HEK293 (cell line): Measurements from ENCODE around the gene GRIK4.

Source experiments
- CTCF ChIA-PET: fragments of 350-600 bp; formaldehyde crosslinking; extraction: SDS; loops from one replicate; lab custom pipeline; 2021; ENCODE audit warnings: antibody characterized with exemption; lab: Yijun Ruan, JAX
- POLR2A ChIA-PET: fragments of 300-600 bp; formaldehyde crosslinking; extraction: SDS; loops from one replicate; lab custom pipeline; 2020; ENCODE audit warnings: antibody characterized with exemption, inconsistent platforms; lab: Yijun Ruan, JAX
- H3K27ac ChIP-seq: fragments of 200-500 bp; sonication (Bioruptor generic); 2 replicates; pipeline ENCODE4 v1.5.1; 2014; ENCODE audit warnings: low read depth, low read length, control low read depth, inconsistent platforms; ENCODE audit errors: extremely low read depth
- H3K36me3 ChIP-seq, 2 experiments: fragments of 200-500 bp in 1 of 2; sonication (Bioruptor generic) in 1 of 2; 1 replicate in 1 of 2; 2 replicates in 1 of 2; pipeline ENCODE4 v1.5.1; 2014 to 2017; ENCODE audit warnings: inconsistent platforms in 2 of 2, low read length in 2 of 2; ENCODE audit not compliant: control insufficient read depth in 2 of 2, insufficient read depth in 1 of 2
- H3K4me1 ChIP-seq: fragments of 200-500 bp; sonication (Bioruptor generic); 2 replicates; pipeline ENCODE4 v1.5.1; 2014; ENCODE audit warnings: mild to moderate bottlenecking, low read length, inconsistent platforms; ENCODE audit not compliant: control insufficient read depth, insufficient read depth
- H3K4me3 ChIP-seq: 2 replicates; pipeline ENCODE4 v1.5.1; 2011; ENCODE audit warnings: low read depth, mild to moderate bottlenecking, control low read depth, low read length, moderate library complexity
- H3K9me3 ChIP-seq: fragments of 200-500 bp; sonication (Bioruptor generic); 2 replicates; pipeline ENCODE4 v1.5.1; 2014; ENCODE audit warnings: low read depth, low read length, inconsistent platforms; ENCODE audit not compliant: control insufficient read depth, insufficient read depth
- GLI4 ChIP-seq: fragments of 450-650 bp; formaldehyde crosslinking; IDR thresholded peaks from 2 replicates; pipeline ENCODE4 v1.5.1; 2016; ENCODE audit warnings: missing biosample characterization, missing genetic modification characterization
- GLIS1 ChIP-seq: fragments of 450-650 bp; formaldehyde crosslinking; IDR thresholded peaks from 2 replicates; pipeline ENCODE4 v1.5.1; 2016; ENCODE audit warnings: missing biosample characterization, missing genetic modification characterization
- PRDM4 ChIP-seq: fragments of 450-650 bp; formaldehyde crosslinking; IDR thresholded peaks from 2 replicates; pipeline ENCODE4 v1.5.1; 2017; ENCODE audit warnings: missing biosample characterization, missing genetic modification characterization
- SP2 ChIP-seq: fragments of 450-650 bp; formaldehyde crosslinking; IDR thresholded peaks from 2 replicates; pipeline ENCODE4 v1.5.1; 2016; ENCODE audit warnings: missing biosample characterization, missing genetic modification characterization
- ZEB2 ChIP-seq: fragments of 450-650 bp; formaldehyde crosslinking; IDR thresholded peaks from 2 replicates; pipeline ENCODE4 v1.5.1; 2016; ENCODE audit warnings: missing biosample characterization, missing genetic modification characterization
- ZFP41 ChIP-seq: fragments of 450-650 bp; formaldehyde crosslinking; IDR thresholded peaks from 2 replicates; pipeline ENCODE4 v1.5.1; 2016; ENCODE audit warnings: missing biosample characterization, missing genetic modification characterization, borderline replicate concordance
- ZNF169 ChIP-seq: fragments of 450-650 bp; formaldehyde crosslinking; IDR thresholded peaks from 2 replicates; pipeline ENCODE4 v1.5.1; 2016; ENCODE audit warnings: missing biosample characterization, missing genetic modification characterization
- ZNF184 ChIP-seq: fragments of 450-650 bp; IDR thresholded peaks from 2 replicates; pipeline ENCODE4 v1.5.1; 2018; ENCODE audit warnings: missing biosample characterization, mild to moderate bottlenecking, missing genetic modification characterization
- ZNF221 ChIP-seq: fragments of 450-650 bp; formaldehyde crosslinking; IDR thresholded peaks from 2 replicates; pipeline ENCODE4 v1.5.1; 2017; ENCODE audit warnings: missing biosample characterization, missing genetic modification characterization, borderline replicate concordance
- ZNF394 ChIP-seq: fragments of 450-650 bp; formaldehyde crosslinking; IDR thresholded peaks from 2 replicates; pipeline ENCODE4 v1.5.1; 2016; ENCODE audit warnings: missing biosample characterization, missing genetic modification characterization, mild to moderate bottlenecking, moderate library complexity, borderline replicate concordance
- ZNF433 ChIP-seq: fragments of 450-650 bp; formaldehyde crosslinking; IDR thresholded peaks from 2 replicates; pipeline ENCODE4 v1.5.1; 2016; ENCODE audit warnings: missing biosample characterization, missing genetic modification characterization, low read depth
- ZNF596 ChIP-seq: fragments of 450-650 bp; IDR thresholded peaks from 2 replicates; pipeline ENCODE4 v1.5.0; 2018; ENCODE audit warnings: missing biosample characterization, mild to moderate bottlenecking, missing genetic modification characterization, moderate library complexity
- ZNF701 ChIP-seq: fragments of 450-650 bp; formaldehyde crosslinking; IDR thresholded peaks from 2 replicates; pipeline ENCODE4 v1.5.1; 2016; ENCODE audit warnings: missing biosample characterization, missing genetic modification characterization
- ZSCAN30 ChIP-seq: fragments of 450-650 bp; IDR thresholded peaks from 2 replicates; pipeline ENCODE4 v1.5.1; 2018; ENCODE audit warnings: missing biosample characterization, mild to moderate bottlenecking, missing genetic modification characterization, moderate library complexity
- TF ChIP-seq, protein P1 (sequence below): fragments of 450-650 bp; formaldehyde crosslinking; IDR thresholded peaks from 2 replicates; pipeline ENCODE4 v1.5.1; 2016; ENCODE audit warnings: missing biosample characterization, missing genetic modification characterization
- TF ChIP-seq, protein P2 (sequence below): fragments of 450-650 bp; formaldehyde crosslinking; conservative IDR thresholded peaks from 2 replicates; pipeline ENCODE4 v1.5.1; 2016; ENCODE audit warnings: low read depth, missing biosample characterization, missing genetic modification characterization

The GRIK4 gene

GRCh38 chr11:120686516-120686915 is 175.0 kb downstream of the GRIK4 start:
- H3K27ac ChIP-seq, result no peak overlapping the region
- no peaks in the 10 kb centered on the region for H3K4me1 ChIP-seq
- ChIA-PET POLR2A (interaction anchor here (1.6 kb wide), 1 partner anchor 10 kb away, joined by 3 read pairs; no protein-coding TSS in a partner anchor), CTCF (interaction anchor here (0.6 to 4.8 kb wide), 7 partner anchors 9 to 284 kb away, joined by 3 to 59 read pairs (median 9); partner anchors contain the start of gene GRIK4)
- no peaks in the 10 kb centered on the region for H3K9me3 ChIP-seq
- no peak overlapping the region for H3K4me3 ChIP-seq
- H3K36me3 ChIP-seq, result no peaks in the 10 kb centered on the region
- TF ChIP-seq PRDM4 (tag by site-specific recombination) (no peak), ZNF169 (no peak), ZNF701 (tag by site-specific recombination) (no peak)
- TF ChIP-seq, protein P1, sequence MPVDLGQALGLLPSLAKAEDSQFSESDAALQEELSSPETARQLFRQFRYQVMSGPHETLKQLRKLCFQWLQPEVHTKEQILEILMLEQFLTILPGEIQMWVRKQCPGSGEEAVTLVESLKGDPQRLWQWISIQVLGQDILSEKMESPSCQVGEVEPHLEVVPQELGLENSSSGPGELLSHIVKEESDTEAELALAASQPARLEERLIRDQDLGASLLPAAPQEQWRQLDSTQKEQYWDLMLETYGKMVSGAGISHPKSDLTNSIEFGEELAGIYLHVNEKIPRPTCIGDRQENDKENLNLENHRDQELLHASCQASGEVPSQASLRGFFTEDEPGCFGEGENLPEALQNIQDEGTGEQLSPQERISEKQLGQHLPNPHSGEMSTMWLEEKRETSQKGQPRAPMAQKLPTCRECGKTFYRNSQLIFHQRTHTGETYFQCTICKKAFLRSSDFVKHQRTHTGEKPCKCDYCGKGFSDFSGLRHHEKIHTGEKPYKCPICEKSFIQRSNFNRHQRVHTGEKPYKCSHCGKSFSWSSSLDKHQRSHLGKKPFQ (tag by site-specific recombination), result no peak

GRCh38 chr11:120688163-120688562 is 176.6 kb downstream of the GRIK4 start:
- Histone ChIP-seq H3K4me3 (no peak overlapping the region), H3K9me3 (no peaks in the 10 kb centered on the region), H3K27ac (no peak overlapping the region), H3K4me1 (no peaks in the 10 kb centered on the region), H3K36me3 (no peaks in the 10 kb centered on the region)
- ChIA-PET POLR2A (no interaction called here), CTCF (interaction anchor here (0.7 kb wide), 1 partner anchor 175 kb away, joined by 3 read pairs; no protein-coding TSS in a partner anchor)
- TF ChIP-seq ZNF433 (tag by site-specific recombination) (no peak), ZNF394 (tag by site-specific recombination) (no peak), ZNF221 (tag by site-specific recombination) (no peak), GLI4 (tag by site-specific recombination) (no peak), GLIS1 (tag by site-specific recombination) (no peak)

DNA sequence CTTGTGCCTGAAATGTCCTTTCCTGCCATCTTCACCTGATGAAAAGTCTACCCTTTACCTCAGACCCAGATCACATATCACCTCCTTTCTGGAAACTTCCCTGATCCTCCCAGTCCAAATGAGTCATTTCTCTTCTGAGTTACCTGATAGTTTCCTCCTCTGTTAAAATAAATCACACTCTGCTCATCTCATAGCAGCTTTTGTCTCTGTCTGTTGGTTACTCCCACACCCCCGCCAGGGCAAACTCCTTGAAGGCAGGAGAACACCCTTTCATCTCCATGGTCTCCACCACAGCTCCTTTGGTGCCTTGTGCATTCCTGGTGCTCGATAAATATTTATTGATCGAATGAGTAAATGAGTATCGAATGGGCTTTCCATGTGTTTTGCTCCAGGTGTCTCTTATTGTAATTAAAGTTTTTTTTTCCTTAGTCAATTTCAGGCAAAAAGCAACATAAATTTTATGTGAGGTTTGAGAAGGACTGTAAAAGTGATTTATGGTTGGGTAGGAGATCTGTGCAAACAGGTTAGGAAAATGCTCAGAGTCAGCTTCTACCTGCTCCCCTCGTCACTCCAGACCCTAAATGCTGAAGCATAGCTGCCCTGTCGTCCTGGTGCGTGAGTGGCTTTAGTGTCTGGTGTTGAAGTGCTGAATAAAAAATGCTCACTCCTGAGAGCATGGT is 178.2 kb downstream of the GRIK4 start:
- H3K9me3 ChIP-seq, result no peaks in the 10 kb centered on the region
- POLR2A ChIA-PET, result no interaction called here
- H3K27ac ChIP-seq, result no peak overlapping the region
- CTCF ChIA-PET, result no interaction called here
- no peak overlapping the region for H3K4me3 ChIP-seq
- no peaks in the 10 kb centered on the region for H3K4me1 ChIP-seq
- TF ChIP-seq ZEB2 (tag by site-specific recombination), result no peak
- no peak for TF ChIP-seq ZSCAN30 (tag by site-specific recombination)
- TF ChIP-seq ZNF596 (tag by site-specific recombination), result no peak
- no peak for TF ChIP-seq ZFP41 (tag by site-specific recombination)
- no peak for TF ChIP-seq ZNF184 (tag by site-specific recombination)
- no peak for TF ChIP-seq SP2
- TF ChIP-seq, protein P2, sequence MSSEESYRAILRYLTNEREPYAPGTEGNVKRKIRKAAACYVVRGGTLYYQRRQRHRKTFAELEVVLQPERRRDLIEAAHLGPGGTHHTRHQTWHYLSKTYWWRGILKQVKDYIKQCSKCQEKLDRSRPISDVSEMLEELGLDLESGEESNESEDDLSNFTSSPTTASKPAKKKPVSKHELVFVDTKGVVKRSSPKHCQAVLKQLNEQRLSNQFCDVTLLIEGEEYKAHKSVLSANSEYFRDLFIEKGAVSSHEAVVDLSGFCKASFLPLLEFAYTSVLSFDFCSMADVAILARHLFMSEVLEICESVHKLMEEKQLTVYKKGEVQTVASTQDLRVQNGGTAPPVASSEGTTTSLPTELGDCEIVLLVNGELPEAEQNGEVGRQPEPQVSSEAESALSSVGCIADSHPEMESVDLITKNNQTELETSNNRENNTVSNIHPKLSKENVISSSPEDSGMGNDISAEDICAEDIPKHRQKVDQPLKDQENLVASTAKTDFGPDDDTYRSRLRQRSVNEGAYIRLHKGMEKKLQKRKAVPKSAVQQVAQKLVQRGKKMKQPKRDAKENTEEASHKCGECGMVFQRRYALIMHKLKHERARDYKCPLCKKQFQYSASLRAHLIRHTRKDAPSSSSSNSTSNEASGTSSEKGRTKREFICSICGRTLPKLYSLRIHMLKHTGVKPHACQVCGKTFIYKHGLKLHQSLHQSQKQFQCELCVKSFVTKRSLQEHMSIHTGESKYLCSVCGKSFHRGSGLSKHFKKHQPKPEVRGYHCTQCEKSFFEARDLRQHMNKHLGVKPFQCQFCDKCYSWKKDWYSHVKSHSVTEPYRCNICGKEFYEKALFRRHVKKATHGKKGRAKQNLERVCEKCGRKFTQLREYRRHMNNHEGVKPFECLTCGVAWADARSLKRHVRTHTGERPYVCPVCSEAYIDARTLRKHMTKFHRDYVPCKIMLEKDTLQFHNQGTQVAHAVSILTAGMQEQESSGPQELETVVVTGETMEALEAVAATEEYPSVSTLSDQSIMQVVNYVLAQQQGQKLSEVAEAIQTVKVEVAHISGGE (tag by site-specific recombination), result no peak
- no peaks in the 10 kb centered on the region for H3K36me3 ChIP-seq
